ENCODE data around the gene ITFG1. TPM values are rescaled to one million over a fixed set of nuclear protein-coding genes. Genes with fewer than 3 reads are reported as not detected.
"Not testable (repeated sequence)": the region's sequence is repeated elsewhere in the genome, so short reads cannot be mapped to it uniquely, and the experiment has no call there.

Gene ITFG1
- total RNA-seq, 1 donor from 2014 or later = 50.3 TPM

DNA sequence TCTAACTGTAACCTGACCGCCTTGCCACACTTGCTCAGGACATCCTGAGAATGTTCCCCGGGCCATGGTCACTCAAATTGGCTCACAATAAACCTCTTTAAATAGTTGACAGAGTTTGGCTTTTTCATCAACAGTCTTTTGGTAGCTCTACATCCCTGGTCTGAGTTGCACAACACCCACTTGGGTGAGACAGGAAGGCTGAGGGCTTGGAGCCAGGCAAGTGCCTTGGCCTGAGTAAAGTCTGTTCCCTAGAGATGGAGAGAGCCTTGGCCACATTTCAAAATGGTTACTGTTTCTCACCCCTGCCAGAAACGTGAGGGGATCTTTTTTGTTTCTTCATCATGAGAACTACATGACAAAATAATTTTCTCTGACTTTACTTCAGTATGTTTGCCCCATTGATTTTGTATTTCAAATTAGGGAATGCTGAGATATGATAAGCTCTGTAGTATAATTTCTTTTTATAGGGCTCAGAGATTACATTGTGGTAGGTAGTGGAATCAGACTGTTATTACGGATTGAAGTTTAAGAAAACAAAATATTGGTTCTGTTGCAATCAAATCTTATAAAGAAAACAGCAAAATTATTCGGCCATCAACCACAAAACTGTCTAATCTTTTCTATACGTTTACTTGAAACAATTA, 263.2 kb downstream of the ITFG1 start:
- no peak for DNase-seq (ENCODE audit: low read depth)
- TF ChIP-seq, protein P1, sequence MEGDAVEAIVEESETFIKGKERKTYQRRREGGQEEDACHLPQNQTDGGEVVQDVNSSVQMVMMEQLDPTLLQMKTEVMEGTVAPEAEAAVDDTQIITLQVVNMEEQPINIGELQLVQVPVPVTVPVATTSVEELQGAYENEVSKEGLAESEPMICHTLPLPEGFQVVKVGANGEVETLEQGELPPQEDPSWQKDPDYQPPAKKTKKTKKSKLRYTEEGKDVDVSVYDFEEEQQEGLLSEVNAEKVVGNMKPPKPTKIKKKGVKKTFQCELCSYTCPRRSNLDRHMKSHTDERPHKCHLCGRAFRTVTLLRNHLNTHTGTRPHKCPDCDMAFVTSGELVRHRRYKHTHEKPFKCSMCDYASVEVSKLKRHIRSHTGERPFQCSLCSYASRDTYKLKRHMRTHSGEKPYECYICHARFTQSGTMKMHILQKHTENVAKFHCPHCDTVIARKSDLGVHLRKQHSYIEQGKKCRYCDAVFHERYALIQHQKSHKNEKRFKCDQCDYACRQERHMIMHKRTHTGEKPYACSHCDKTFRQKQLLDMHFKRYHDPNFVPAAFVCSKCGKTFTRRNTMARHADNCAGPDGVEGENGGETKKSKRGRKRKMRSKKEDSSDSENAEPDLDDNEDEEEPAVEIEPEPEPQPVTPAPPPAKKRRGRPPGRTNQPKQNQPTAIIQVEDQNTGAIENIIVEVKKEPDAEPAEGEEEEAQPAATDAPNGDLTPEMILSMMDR (conservative IDR thresholded peaks at IDR 0.05; ENCODE audit: low read depth, low read length) = no peak
- no peak overlapping the region for H3K4me3 ChIP-seq (ENCODE audit: low read depth, low read length)

DNA sequence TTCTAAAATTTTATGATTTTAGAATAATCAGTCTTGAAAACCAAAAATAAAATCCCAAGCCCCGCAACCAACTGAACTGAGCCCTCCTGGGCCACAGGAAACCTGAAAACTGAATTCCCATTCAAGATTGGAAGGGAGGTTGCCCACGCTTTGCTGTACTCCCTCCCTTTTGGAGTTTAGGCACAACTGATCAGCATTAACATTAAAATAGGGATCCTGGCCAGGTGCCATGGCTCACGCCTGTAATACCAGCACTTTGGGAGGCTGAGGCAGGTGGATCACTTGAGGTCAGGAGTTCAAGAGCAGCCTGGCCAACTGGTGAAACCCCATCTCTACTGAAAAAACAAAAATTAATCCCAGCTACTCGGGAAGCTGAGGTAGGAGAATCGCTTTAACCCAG, 264.4 kb downstream of the ITFG1 start:
- DNase-seq (ENCODE audit: low read depth) = no peak
- no peak overlapping the region for H3K4me3 ChIP-seq (ENCODE audit: low read depth, low read length)
- TF ChIP-seq, protein P1 (conservative IDR thresholded peaks at IDR 0.05; ENCODE audit: low read depth, low read length) = no peak

DNA sequence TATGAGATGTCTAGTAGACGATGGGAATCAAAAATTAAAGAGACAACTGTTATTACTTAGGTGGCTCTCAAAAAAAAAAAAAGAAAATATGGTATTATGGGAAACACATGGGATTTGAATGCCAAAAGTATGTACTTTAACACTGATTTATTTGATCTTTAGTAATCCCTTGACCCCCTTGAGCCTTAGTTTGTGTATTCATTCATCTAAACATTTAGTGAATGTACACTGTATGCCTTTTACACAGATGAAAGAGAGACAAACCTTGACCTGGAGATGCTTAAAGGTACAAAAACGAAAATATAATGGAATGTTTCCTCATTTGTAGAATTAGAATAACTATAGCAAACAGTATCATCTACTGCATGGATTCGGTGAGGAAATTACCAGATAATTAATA, 278.5 kb downstream of the ITFG1 start:
- no peak overlapping the region for H3K4me3 ChIP-seq (ENCODE audit: low read depth, low read length)
- DNase-seq (ENCODE audit: low read depth) = no peak
- TF ChIP-seq, protein P1 (conservative IDR thresholded peaks at IDR 0.05; ENCODE audit: low read depth, low read length) = no peak

DNA sequence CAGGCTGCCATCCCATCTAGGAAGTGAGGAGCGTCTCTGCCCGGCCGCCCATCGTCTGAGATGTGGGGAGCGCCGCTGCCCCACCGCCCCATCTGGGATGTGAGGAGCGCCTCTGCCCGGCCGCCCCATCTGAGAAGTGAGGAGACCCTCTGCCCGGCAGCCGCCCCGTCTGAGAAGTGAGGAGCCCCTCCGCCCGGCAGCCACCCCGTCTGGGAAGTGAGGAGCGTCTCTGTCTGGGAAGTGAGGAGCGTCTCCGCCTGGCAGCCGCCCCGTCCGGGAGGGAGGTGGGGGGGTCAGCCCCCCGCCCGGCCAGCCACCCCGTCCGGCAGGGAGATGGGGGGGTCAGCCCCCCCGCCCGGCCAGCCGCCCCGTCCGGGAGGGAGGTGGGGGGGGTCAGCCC, 279.8 kb downstream of the ITFG1 start:
- not testable (repeated sequence) for DNase-seq (ENCODE audit: low read depth); H3K4me3 ChIP-seq (ENCODE audit: low read depth, low read length)

DNA sequence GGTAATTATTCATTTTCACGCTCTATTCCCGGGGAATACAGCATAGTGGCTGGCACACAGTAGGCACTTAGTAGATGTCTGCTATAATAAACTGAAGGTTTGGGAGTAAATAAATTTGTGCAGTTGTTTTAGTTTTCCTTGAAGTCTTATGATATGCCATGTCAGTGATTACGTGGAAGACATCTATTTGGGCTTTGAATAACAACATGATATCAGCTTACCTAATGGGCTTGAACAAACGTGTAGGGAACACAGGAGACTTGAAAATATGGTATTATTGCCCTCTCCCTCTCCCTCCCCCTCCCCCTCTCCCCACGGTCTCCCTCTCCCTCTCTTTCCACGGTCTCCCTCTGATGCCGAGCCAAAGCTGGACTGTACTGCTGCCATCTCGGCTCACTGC, 280.8 kb downstream of the ITFG1 start:
- DNase-seq (ENCODE audit: low read depth) = no peak
- no peak overlapping the region for H3K4me3 ChIP-seq (ENCODE audit: low read depth, low read length)
- TF ChIP-seq, protein P1 (conservative IDR thresholded peaks at IDR 0.05; ENCODE audit: low read depth, low read length) = no peak

DNA sequence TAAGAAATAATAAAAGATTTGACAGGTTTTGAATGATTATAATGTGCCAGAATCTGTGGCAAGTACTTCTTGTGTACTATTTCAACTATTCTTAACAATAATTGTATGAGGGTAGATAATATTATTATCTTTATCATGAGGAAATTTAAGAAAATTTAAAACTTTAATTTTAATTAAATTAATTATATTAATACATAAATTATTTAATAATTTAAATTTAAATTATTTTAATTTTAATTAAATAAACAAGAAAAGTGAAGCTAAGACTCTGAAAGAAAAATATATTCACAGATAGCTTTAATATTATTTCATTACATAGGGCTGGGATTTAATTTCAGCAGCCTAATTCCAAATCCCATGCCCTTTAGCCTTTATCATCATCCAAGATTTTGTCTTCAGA, 285.7 kb downstream of the ITFG1 start:
- TF ChIP-seq, protein P1 (conservative IDR thresholded peaks at IDR 0.05; ENCODE audit: low read depth, low read length) = no peak

DNA sequence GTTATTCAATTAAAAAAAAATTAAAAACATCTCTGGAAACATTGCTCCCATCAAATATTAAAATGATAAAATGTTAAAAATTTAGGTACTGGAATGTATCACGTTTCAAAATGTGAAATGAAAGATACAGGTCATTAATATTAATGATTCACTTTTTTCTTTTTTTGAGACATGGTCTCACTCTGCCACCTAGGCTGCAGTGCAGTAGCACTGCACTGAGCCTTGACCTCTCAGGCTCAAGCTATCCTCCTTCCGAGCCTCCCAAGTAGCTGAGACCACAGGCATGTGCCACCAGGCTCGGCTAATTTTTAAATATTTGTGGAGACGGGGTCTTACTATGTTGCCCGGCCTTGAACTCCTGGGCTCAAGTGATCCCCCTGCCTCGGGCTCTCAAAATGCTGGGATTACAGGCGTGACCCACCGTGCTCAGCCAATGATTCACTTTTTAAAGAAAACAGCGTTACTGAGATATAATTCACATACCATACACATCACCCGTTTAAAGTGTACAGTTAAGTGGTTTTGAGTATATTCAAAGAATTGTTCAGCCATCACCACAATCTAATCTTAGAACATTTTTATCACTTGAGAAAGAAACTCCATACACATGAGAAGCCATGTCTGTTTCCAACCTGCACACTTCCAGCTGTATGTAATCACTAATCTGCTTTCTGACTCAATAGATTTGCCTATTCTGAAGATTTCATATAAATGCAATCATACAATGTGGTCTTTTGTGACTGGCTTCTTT, 298.0 kb downstream of the ITFG1 start:
- TF ChIP-seq, protein P1 (conservative IDR thresholded peaks at IDR 0.05; ENCODE audit: low read depth, low read length) = no peak

More for the DNA sequence above, 285.7 kb downstream of the ITFG1 start:
- DNase-seq (ENCODE audit: low read depth) = no peak
- no peak overlapping the region for H3K4me3 ChIP-seq (ENCODE audit: low read depth, low read length)

More for the DNA sequence above, 298.0 kb downstream of the ITFG1 start:
- H3K4me3 ChIP-seq (ENCODE audit: low read depth, low read length) = no peak overlapping the region
- no peak for DNase-seq (ENCODE audit: low read depth)

All from epithelial cell of proximal tubule (primary cell).